GM12864 (cell line): ENCODE results near the gene LINC00237.

ENCODE experiments used
- DNase-seq: peaks from one replicate; pipeline ENCODE4 v3.0.0-alpha.2; 2011; ENCODE audit warnings: low read depth
- H3K4me3 ChIP-seq: 2 replicates; pipeline ENCODE4 v1.5.1; 2011; ENCODE audit warnings: mild to moderate bottlenecking, low read depth, low read length, control low read depth
- CTCF ChIP-seq: IDR thresholded peaks from 2 replicates; pipeline ENCODE4 v1.5.1; 2011; ENCODE audit warnings: low read depth, mild to moderate bottlenecking, moderate library complexity, low read length, control low read depth, inconsistent platforms; ENCODE audit errors: missing control alignments

The LINC00237 gene

GRCh38 chr20:21125849-21126580 lies 19.9 kb upstream of the LINC00237 start, which contains the start of gene KIZ:
KIZ (plus strand) TSS chr20:21126082; CDS start chr20:21126116, 34 bp downstream.
- TF ChIP-seq CTCF = peak; percentile 44
- DNase-seq = peak; percentile 75
- H3K4me3 ChIP-seq = peak within 1 kb of the TSS; percentile 91

DNA sequence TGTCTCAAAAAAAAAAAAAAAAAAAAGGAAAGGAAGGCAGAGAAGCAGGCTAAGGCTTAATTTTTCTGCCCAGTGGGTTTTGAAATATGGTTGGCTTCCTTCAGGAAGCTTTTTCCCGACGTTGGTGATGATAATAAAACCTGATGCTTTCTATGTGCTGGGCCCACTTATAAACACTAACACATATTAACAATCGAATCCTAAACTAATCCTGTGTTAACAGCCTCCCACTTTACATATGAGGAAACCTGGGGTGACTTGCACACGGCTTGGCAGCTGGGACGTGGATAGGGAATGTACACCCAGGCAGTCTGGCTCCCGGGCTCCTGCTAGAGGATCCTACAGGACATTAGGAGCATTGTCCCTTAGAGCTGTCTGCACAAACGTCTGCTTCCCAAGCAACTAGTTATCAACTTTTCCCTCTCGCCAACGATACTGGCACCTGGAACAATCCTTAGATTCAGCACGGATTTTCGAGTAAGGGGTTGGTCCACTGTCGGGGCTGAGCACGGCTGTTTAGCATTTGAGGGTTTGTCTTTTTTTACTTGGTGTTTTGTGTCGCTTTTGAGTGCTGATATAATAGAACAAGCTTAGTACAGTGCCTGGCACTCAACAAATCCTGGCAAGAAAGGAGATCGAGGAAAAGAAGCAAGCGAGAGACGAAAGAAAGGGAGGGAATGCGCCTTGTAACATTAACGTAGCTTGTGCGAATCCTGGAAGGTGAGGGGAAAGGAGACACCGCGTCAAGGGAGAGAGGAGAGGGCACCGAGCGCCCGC lies 19.1 kb upstream of the LINC00237 start:
- DNase-seq = no peak
- H3K4me3 ChIP-seq = peak overlapping the region; percentile 54
- TF ChIP-seq CTCF = no peak

DNA sequence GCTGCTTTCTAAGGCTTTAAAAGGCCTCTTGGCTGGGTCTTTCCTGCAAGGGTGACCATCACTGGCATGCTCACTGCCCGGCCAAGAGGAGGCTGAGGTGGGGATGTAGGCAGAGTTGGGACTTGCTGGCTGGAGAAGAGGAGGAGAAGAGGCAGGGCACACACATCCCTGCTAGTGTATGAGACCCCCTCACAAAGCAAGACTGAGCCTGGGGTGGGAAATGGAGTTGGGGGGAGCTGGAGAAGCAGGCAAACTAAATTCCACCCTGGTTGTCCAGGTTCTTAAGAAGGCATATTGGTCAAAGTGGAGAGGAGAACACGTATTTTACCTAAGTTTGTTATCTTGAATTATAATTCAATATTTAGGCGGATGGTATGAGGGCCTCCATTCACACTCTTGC lies 18.0 kb upstream of the LINC00237 start:
- no peak for DNase-seq
- TF ChIP-seq CTCF = no peak
- no peak overlapping the region for H3K4me3 ChIP-seq

DNA sequence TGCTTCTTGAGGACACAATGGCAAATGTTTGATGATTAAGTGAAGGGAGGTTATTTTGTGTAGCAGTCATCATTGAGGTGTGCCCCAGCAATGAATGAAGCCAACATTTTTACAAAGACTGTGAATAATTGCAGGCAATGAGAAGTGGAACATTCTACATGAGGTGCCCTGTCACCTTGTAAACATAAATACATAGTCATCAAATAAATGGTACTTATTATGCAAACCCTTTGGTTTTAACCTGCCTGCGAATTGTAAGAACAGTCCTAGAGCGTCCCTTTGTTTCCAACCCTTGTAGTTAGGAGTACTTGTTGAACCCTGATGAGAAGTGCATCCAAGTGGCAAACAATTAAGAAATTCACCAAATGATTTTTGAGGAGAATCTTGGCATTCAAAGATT lies 12.6 kb upstream of the LINC00237 start:
- no peak for TF ChIP-seq CTCF
- DNase-seq = no peak
- no peak overlapping the region for H3K4me3 ChIP-seq

GRCh38 chr20:21118138-21118537 lies 12.0 kb upstream of the LINC00237 start:
- DNase-seq = no peak
- no peak overlapping the region for H3K4me3 ChIP-seq
- no peak for TF ChIP-seq CTCF

GRCh38 chr20:21117521-21117920 lies 11.4 kb upstream of the LINC00237 start:
- DNase-seq = no peak
- H3K4me3 ChIP-seq = no peak overlapping the region
- TF ChIP-seq CTCF = no peak
